Pons (tissue), 1 donor: ENCODE results near the gene SHTN1.

Source experiments
- DNase-seq: peaks from one replicate; pipeline ENCODE4 v3.0.0-alpha.2; 2016; ENCODE audit warnings: low spot score

Gene SHTN1

GRCh38 chr10:116984202-116984990, 20.6 kb downstream of the SHTN1 start:
- peak; percentile 61 for DNase-seq

GRCh38 chr10:116980041-116980440, 24.9 kb downstream of the SHTN1 start:
- DNase-seq = no peak

GRCh38 chr10:116978901-116979300, 26.1 kb downstream of the SHTN1 start:
- DNase-seq = no peak

- peak; percentile 79 for DNase-seq
Observed at GRCh38 chr10:116974456-116975005, 30.5 kb downstream of the SHTN1 start.

GRCh38 chr10:116973946-116974455, 31.0 kb downstream of the SHTN1 start:
- DNase-seq = no peak

GRCh38 chr10:116973371-116973905, 31.5 kb downstream of the SHTN1 start:
- peak; percentile 95 for DNase-seq

GRCh38 chr10:116972131-116972530, 32.9 kb downstream of the SHTN1 start:
- no peak for DNase-seq

- DNase-seq = no peak
Observed at GRCh38 chr10:116970050-116970449, 34.9 kb downstream of the SHTN1 start.

GRCh38 chr10:116968331-116968730, 36.7 kb downstream of the SHTN1 start:
- DNase-seq = no peak

- peak; percentile 99 for DNase-seq
Observed at GRCh38 chr10:116961406-116962251, 43.4 kb downstream of the SHTN1 start.

- DNase-seq = peak; percentile 74
Observed at GRCh38 chr10:116960066-116960776, 44.8 kb downstream of the SHTN1 start.

GRCh38 chr10:116952729-116953128, 52.3 kb downstream of the SHTN1 start:
- peak; percentile 56 for DNase-seq

GRCh38 chr10:116948530-116948870, 56.5 kb downstream of the SHTN1 start:
- peak; percentile 73 for DNase-seq

- peak; percentile 89 for DNase-seq
Observed at GRCh38 chr10:116947841-116948529, 57.0 kb downstream of the SHTN1 start.

- DNase-seq = no peak
Observed at GRCh38 chr10:116944911-116945310, 60.1 kb downstream of the SHTN1 start.

GRCh38 chr10:116931806-116932205, 73.2 kb downstream of the SHTN1 start:
- DNase-seq = no peak

- no peak for DNase-seq
Observed at GRCh38 chr10:116926426-116926825, 78.6 kb downstream of the SHTN1 start.

- DNase-seq = no peak
Observed at GRCh38 chr10:116925056-116925455, 79.9 kb downstream of the SHTN1 start.

- no peak for DNase-seq
Observed at GRCh38 chr10:116919706-116920105, 85.3 kb downstream of the SHTN1 start.

GRCh38 chr10:116919164-116919563, 85.8 kb downstream of the SHTN1 start:
- no peak for DNase-seq

GRCh38 chr10:116918583-116918982, 86.4 kb downstream of the SHTN1 start:
- DNase-seq = no peak
